ENCODE data around the gene RUNX3. TPM values are rescaled to one million over a fixed set of nuclear protein-coding genes. Genes with fewer than 3 reads are reported as not detected.

Gene RUNX3
- total RNA-seq, 2 experiments from 2014 or later, result 12.2 to 39.5 TPM

DNA sequence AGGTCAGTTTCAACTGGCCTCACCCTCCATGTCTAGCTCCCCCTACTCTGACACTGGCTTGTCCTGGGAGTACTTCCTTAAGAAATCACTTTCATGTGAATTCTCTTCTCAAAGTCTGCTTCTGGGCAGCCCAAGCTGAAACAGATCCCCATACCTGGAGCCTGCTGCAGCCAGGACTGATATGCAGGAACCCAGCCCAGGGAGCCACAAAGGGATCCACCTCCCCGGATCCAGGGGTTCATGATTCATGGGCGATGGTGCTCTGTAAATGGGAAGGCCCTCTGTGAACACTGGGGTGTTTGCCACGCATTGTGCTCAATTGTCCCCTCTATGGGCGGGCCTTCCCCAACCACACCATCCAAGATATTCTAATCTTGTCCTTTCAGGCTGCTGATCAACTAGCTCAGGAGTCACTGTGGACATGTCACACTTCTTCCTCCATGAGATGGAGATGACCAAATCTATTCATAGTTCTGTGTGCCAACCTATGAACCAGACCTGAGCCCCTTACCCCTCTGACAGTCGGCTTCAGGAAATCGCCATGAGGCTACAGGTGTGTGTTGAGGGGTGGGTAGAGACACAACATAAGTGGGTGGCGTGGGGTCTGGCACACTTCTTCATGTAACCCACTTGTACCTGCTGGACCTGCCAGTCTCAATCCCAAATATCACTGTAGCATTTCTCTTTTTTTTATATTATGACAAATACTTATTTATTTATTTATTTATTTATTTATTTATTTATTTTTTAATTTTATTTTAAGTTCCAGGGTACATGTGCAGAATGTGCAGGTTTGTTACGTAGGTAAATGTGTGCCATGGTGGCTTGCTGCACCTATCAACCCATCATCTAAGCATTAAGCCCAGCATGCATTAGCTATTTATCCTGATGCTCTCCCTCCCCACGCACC, 41.8 kb downstream of the RUNX3 start:
- Histone ChIP-seq H3K36me3 (ENCODE audit: insufficient read depth, low read length) (no peaks in the 10 kb centered on the region; the same call in 1 of the 2 replicates), H3K9me3 (ENCODE audit: low read length) (no peaks in the 10 kb centered on the region), H3K4me1 (ENCODE audit: insufficient read depth, low read length, poor library complexity, severe bottlenecking) (no peaks in the 10 kb centered on the region), H4K20me1 (ENCODE audit: insufficient read depth, low read length) (no peaks in the 10 kb centered on the region), H3K4me3 (ENCODE audit: low read depth, low read length, poor library complexity, severe bottlenecking) (no peak overlapping the region), H3K4me2 (ENCODE audit: low read length) (no peak overlapping the region), H3K9me2 (ENCODE audit: insufficient read depth, low read length) (no peaks in the 10 kb centered on the region), H2AFZ (ENCODE audit: low read length) (no peak overlapping the region), H3K79me2 (ENCODE audit: insufficient read depth, low read depth, low read length) (no peaks in the 10 kb centered on the region), H3K27ac (ENCODE audit: low read depth, low read length, poor library complexity, severe bottlenecking) (no peak overlapping the region)
- TF ChIP-seq, protein P1, sequence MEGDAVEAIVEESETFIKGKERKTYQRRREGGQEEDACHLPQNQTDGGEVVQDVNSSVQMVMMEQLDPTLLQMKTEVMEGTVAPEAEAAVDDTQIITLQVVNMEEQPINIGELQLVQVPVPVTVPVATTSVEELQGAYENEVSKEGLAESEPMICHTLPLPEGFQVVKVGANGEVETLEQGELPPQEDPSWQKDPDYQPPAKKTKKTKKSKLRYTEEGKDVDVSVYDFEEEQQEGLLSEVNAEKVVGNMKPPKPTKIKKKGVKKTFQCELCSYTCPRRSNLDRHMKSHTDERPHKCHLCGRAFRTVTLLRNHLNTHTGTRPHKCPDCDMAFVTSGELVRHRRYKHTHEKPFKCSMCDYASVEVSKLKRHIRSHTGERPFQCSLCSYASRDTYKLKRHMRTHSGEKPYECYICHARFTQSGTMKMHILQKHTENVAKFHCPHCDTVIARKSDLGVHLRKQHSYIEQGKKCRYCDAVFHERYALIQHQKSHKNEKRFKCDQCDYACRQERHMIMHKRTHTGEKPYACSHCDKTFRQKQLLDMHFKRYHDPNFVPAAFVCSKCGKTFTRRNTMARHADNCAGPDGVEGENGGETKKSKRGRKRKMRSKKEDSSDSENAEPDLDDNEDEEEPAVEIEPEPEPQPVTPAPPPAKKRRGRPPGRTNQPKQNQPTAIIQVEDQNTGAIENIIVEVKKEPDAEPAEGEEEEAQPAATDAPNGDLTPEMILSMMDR (conservative IDR thresholded peaks at IDR 0.05; ENCODE audit: low read length), result no peak
- TF ChIP-seq EZH2phosphoT487 (IDR thresholded peaks at IDR 0.05; ENCODE audit: borderline replicate concordance, low read depth, low read length), result no peak
- DNase-seq (ENCODE audit: low spot score), result no peak
- intact Hi-C loops (cut with micrococcal nuclease; ENCODE audit: unreplicated experiment), result no loop called here
- POLR2A ChIA-PET, result interaction anchor here (0.7 kb wide), 1 partner anchor 8 kb away, joined by 3 read pairs; no protein-coding TSS in a partner anchor
- BruUV-seq (replicated peaks), result no TSS peak
- CTCF ChIA-PET (ENCODE audit: unreplicated experiment), result no interaction called here

DNA sequence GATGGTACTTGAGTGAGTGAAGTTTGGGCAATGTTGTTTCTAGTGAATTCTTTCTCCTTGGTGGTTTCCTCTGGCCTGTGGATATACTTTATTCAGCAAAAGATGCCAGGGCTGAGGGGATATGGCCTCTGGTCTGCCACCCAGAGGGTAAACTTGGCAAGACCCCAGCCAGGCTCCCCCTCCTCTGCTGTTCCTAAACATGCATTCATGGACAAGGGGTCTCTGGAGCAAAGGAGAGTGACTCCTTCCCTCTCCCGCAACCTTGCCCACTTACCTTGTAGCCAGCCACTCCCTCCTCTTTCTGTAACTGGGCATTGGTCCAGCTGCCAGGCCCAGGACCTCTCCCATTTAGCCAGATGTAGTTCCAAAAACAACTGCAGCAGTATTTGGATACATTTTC, 43.8 kb downstream of the RUNX3 start:
- no peaks in the 10 kb centered on the region for H3K79me2 ChIP-seq (ENCODE audit: insufficient read depth, low read depth, low read length)
- POLR2A ChIA-PET, result no interaction called here
- H4K20me1 ChIP-seq (ENCODE audit: insufficient read depth, low read length), result no peaks in the 10 kb centered on the region
- no peak overlapping the region for H3K27ac ChIP-seq (ENCODE audit: low read depth, low read length, poor library complexity, severe bottlenecking)
- no peaks in the 10 kb centered on the region for H3K9me3 ChIP-seq (ENCODE audit: low read length)
- CTCF ChIA-PET (ENCODE audit: unreplicated experiment), result no interaction called here
- no TSS peak for BruUV-seq (replicated peaks)
- H3K36me3 ChIP-seq (ENCODE audit: insufficient read depth, low read length), result no peaks in the 10 kb centered on the region
- no peaks in the 10 kb centered on the region for H3K4me1 ChIP-seq (ENCODE audit: insufficient read depth, low read length, poor library complexity, severe bottlenecking)
- H3K4me3 ChIP-seq (ENCODE audit: low read depth, low read length, poor library complexity, severe bottlenecking), result no peak overlapping the region
- no peak for DNase-seq (ENCODE audit: low spot score)
- no peaks in the 10 kb centered on the region for H3K9me2 ChIP-seq (ENCODE audit: insufficient read depth, low read length)
- no peak overlapping the region for H3K4me2 ChIP-seq (ENCODE audit: low read length)
- no peak overlapping the region for H2AFZ ChIP-seq (ENCODE audit: low read length)
- TF ChIP-seq EZH2phosphoT487 (IDR thresholded peaks at IDR 0.05; ENCODE audit: borderline replicate concordance, low read depth, low read length), result no peak
- TF ChIP-seq, protein P1 (conservative IDR thresholded peaks at IDR 0.05; ENCODE audit: low read length), result no peak
- intact Hi-C loops (cut with micrococcal nuclease; ENCODE audit: unreplicated experiment), result no loop called here

DNA sequence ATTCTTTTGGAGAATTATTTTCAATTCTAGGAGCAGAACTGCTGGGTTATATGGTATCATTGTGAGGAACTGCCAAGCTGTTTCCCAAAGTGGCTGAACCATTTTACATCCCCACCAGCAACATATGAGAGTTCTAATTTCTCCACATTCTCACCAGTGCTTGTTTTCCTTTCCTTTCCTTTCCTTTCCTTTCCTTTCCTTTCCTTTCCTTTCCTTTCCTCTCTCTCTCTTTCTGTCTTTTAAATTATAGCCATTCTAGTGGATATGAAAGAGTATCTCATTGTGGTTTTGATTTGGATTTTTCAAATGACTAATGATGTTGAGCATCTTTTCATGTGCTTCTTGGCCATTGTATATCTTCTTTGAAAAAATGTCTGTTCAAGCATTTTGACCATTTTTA, 45.3 kb downstream of the RUNX3 start:
- no peaks in the 10 kb centered on the region for H4K20me1 ChIP-seq (ENCODE audit: insufficient read depth, low read length)
- H3K4me3 ChIP-seq (ENCODE audit: low read depth, low read length, poor library complexity, severe bottlenecking), result no peak overlapping the region
- H3K4me1 ChIP-seq (ENCODE audit: insufficient read depth, low read length, poor library complexity, severe bottlenecking), result no peaks in the 10 kb centered on the region
- no peaks in the 10 kb centered on the region for H3K9me2 ChIP-seq (ENCODE audit: insufficient read depth, low read length)
- intact Hi-C loops (cut with micrococcal nuclease; ENCODE audit: unreplicated experiment), result no loop called here
- no peaks in the 10 kb centered on the region for H3K79me2 ChIP-seq (ENCODE audit: insufficient read depth, low read depth, low read length)
- DNase-seq (ENCODE audit: low spot score), result no peak
- H3K4me2 ChIP-seq (ENCODE audit: low read length), result no peak overlapping the region
- H2AFZ ChIP-seq (ENCODE audit: low read length), result no peak overlapping the region
- no peaks in the 10 kb centered on the region for H3K36me3 ChIP-seq (ENCODE audit: insufficient read depth, low read length)
- ChIA-PET CTCF (ENCODE audit: unreplicated experiment) (no interaction called here), POLR2A (no interaction called here)
- no peaks in the 10 kb centered on the region for H3K9me3 ChIP-seq (ENCODE audit: low read length)
- H3K27ac ChIP-seq (ENCODE audit: low read depth, low read length, poor library complexity, severe bottlenecking), result no peak overlapping the region
- TF ChIP-seq, protein P1 (conservative IDR thresholded peaks at IDR 0.05; ENCODE audit: low read length), result no peak
- no peak for TF ChIP-seq EZH2phosphoT487 (IDR thresholded peaks at IDR 0.05; ENCODE audit: borderline replicate concordance, low read depth, low read length)
- no TSS peak for BruUV-seq (replicated peaks)
